CD4-positive, alpha-beta T cell treated with Interleukin-17A for 4 hours (primary cell): ENCODE results near the gene WWP2.
A peak's percentile ranks its signal among the peaks of the same experiment; 100 is the strongest.
"Not testable (repeated sequence)": the region's sequence is repeated elsewhere in the genome, so short reads cannot be mapped to it uniquely, and the experiment has no call there.

Source experiments
- DNase-seq: peaks from one replicate; pipeline ENCODE4 v3.0.0-alpha.2; 2020; ENCODE audit warnings: mixed read lengths

The WWP2 gene

DNA sequence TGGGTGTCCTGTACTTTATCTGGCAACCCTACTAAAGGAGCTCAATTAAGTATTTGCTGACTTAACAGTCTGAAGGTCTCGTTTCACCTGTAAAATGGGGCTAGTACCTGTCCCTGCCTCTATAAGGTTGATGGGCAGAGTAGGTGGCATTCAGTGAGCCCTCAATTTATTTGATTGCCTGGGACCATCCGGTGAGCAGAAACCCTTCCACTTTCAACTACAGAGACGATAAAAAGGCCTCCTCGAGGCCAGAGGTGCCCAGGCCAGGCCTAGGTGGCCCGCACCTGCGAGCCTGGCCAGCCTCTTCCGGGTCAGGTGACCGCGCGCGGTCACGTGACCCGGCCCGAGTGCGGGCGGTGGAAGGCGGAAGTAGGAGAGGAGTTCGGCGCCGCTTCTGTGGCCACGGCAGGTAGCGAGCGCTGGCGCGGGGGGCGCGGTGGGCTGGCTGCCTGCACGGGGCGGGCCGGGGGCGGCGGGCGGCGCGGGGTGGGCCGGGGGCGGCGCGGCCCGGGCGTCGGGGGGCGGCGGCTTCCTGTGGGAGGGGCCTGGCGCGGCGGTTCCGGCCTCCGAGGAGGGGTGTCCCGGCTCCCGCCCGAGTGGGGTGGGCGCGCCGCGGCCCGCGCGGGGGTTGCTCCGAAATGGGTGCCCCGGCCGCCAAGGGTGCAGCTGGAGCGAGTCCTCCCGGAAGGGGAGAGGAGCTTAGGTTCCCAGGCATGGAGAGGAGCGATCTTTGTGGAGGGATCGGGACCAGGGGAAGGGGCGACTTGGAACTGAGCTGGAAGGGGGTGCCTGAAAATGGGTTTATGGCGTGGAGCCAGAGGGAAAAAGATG lies at the start of gene WWP2:
Gene WWP2 (plus strand): TSS at position 350 of the 831 bp plus-strand sequence. CDS start 24,679 bp downstream, outside the sequence.
- DNase-seq, result peak; percentile 83

DNA sequence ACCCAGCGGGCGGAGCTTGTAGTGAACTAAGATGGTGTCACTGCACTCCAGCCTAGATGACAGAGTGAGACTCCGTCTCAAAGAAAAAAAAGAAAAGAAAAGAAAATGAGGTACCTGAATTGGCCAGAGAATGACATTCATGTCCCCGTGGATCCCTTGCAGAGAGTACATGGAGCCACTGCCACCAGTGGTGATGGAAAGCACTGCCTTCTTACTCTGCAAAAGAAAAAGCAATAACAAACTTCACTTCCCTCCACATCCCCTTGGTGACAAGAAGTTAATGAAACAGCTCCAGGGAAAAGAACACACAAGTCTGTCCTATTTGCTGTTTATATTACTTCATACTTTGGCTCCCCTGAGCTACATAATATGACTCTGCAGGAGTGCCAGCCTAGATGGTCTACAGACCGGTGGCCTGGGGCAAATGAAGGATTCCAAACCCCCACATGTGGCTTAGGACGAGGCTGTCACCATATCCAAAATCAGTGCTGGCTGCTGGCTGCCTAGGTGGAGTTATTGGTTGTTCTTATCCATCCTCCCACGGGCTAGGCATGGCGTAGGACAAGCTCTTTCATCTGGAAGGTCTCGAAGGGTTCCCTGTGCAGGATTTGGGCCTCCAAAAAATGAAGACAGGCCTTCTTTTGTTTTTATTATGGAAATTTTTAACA lies 49.1 kb upstream of the WWP2 start:
- DNase-seq, result no peak

DNA sequence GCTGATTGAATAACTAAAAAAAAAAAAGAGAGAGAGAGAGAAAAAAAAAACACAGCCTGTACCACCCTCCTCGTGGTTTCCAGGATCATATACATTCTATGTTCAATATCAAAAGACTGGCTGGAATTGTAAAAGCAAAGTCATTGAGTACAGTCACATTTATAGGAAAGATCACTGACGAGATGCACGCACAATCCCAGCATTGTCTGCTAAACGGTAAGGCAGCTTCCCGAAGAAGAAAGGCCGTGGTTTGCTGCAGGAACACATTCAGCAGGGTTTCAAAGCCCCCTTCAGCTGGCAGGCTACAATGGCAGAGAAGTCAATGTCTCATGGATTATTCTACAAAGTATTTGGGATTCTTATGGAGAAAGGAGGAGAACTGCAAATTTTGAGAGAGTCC lies 45.1 kb upstream of the WWP2 start:
- DNase-seq, result no peak

DNA sequence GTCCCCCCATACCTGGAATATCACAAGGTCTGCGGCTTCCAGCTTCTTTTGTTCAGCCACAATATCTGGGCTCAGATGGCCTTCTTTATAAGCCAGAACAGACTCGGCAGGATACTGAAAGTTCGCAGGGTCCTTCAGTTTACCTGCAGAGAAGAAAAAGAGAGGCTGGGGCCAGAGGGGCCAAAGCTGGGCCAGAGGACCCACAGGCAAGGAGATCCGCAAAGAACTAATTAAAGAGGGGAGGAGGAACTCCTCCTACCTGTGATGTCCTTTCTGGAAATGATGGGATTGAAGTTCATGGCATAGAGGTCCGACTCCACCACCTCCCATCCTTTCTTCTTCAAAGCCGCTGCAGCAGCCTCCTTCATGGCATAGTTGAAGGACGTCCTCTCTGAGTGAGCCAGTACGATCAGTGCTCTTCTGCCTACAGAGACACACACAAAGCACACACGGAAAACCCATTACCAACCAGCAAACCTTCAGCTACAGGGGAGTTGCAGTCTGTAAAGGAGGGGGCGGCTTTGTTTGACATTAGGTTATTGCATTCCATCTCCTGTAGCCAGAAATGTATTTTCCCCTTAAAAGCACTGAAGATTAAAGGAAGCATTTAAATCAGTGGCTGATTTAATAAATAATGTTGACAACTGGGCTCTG lies 43.9 kb upstream of the WWP2 start:
- no peak for DNase-seq

DNA sequence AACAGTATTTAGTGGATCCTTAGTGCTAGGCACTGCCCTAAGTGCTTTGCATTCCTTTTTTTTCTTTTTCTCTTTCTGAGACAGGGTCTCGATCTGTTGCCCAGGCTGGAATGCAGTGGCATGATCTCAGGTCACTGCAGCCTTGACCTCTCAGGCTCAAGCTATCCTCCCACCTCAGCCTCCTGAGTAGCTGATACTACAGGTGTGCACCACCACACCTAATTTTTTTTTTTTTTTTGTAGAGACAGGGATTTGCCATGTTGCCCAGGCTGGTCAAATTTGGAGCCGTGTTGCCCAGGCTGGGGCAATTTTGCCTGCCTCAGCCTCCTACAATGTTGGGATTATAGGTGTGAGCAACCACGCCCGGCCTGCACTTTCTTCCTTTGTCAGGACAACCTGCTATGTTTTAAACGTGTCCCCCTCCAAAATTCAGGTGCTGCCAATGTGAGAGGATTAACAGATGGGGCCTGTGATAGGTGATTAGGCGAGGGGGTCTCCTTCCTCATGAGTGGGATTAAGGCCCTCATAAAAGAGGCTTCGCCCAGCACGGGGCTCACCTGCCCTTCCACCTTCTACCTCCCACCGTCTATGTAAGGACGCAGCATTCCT lies 41.2 kb upstream of the WWP2 start:
- no peak for DNase-seq

DNA sequence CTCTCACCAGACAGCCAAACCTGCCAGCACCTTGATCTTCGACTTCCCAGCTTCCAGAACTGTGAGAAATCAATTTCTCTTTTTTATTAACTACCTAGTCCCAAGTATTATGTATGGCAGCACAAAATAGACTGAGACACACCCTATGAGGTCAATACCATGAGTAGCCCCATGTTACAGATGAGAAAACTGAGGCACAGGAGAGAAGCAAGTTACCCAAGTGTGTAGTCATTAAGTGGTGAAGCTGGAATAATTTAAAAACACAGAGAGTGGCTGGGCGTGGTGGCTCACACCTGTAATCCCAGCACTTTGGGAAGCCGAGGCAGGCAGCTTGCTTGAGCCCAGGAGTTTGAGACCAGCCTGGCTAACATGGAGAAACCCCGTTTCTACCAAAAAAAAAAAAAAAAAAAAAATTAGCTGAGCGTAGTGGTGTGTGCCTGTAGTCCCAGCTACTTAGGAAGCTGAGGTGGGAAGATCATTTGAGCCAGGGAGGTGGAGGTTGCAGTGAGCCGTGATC lies 40.6 kb upstream of the WWP2 start:
- no peak for DNase-seq

DNA sequence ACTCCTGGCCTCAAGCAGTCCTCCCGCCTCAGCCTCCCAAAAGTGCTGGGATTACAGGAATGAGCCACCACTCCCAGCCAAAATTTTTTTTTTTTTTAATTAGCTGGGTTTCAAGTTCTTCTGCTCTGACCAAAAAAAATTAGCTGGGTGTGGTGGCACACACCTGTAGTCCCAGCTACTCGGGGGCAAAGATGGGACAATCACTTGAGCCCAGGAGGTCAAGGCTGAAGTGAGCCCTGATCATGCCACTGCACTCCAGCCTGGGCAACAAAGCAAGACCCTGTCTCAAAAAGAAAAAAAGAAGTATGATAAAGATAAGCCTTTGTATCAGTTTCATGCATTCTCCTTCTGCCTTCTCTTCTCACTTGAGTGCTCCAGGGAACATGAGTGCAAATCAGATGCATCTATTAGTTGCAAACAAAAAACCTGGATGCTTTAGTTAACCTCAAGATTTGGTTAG lies 37.7 kb upstream of the WWP2 start:
- DNase-seq, result no peak

DNA sequence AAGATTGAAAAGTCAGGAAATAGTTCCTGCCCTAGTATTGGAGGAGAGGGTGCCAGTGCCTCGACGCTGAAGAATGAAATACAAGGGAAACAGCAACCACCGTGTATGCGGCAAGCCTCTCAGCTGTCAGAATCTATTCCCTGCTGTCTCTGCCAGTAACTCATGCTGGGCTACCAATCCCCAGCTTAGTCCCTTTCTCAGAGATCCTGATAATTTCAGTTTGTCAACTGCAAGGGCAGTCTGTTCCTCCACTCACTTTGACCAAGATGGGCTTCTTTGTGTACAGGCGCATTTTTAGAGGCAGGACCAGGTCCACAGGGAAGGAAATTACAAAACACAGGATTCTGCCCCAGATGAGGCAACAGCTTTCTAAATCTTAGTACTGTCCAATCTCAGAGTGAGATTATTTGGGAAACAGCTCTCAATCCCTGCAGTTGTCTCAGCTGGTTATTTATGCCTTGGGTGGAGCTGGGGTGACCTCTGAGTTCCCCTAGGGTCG lies 37.1 kb upstream of the WWP2 start:
- no peak for DNase-seq

DNA sequence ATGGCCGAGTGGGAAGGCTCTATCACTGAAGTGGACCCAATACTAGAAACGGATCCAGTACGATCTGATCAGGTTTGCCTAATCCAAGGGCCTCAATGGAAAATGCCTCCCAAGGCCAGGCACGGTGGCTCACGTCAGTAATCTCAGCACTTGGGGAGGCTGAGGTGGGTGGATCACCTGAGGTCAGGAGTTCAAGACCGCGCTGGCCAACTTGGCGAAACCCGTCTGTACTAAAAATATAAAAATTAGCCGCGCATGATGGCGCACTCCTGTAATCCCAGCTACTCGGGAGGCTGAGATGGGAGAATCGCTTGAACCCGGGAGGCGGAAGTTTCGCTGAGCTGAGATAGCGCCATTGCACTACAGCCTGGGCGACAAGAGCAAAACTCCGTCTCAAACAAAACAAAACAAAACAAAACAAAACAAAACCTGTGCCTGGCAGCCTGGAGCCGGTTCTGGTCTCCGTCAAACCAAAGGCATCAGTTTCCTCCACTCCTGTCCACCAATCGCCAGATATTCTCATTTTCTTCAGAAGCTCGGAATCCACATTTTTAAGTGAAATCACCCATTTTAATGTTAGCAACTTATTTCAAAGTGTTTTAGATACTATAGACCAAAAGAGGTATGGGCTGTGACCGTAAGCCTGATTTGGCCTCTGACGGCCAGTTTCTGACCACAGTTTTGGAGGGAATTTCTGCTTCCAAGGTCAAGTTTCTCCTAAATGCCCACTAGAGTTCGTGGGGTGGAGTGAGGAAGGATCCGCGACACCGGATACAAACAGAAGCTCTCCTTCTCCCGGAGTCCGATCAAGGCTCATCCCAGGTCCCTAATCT lies 36.4 kb upstream of the WWP2 start:
- no peak for DNase-seq

DNA sequence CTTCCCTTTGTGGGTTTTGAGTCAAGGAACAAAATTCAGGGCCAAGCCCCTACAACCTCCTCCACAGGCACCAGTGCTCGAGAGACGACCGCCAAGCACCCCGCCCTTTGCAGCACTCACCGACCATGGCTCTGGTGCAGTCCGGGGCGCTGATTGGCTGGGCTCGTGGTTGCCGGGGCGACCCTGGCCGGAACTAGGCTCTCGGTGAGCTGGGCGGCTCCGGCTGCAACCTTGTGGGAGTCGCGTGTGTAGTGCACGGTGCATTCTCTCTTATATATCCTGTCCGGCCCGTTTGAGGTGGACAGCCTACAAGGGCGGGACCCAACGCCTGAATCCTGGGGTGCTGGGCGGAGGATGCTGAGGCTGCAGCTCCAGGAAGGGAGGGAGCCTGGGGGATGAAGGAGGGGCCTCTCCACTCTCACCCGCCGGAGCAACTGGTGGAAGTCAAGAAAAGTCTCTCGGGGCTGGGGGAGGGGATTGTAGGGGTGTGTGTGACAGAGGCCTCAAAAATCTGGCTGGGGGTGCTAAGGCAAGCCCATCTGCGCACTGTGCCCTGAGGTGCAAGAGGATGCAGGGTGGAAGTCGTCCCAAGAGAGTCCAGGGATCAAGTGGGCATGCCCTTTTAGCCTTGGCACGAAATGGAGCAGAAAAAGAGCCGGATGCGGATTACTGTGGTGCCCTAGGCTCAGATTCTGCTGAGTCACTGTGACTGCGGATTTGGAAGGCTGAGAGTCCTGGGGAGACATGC lies 35.6 kb upstream of the WWP2 start, which contains the start of gene NQO1:
Gene NQO1 (minus strand): TSS at position 248 of the 748 bp plus-strand sequence. CDS start 121 bp downstream, at position 127.
- peak; percentile 90 for DNase-seq

DNA sequence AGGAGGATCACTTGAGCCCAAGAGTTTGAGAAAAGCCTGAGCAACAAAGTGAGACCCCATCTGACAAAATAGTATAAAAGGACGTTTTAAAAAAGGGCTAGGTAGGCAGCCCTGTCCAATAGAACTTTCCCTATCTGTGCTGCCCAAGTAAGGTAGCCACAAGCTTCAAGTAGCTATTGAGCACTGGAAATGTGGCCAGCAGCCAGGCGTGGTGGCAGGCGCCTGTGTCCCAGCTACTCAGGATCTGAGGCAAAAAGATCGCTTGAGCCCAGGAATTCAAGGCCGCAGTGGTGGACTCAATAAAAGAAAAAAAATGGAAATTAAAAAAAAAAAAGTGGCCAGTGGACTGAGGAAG lies 34.2 kb upstream of the WWP2 start:
- DNase-seq, result no peak

DNA sequence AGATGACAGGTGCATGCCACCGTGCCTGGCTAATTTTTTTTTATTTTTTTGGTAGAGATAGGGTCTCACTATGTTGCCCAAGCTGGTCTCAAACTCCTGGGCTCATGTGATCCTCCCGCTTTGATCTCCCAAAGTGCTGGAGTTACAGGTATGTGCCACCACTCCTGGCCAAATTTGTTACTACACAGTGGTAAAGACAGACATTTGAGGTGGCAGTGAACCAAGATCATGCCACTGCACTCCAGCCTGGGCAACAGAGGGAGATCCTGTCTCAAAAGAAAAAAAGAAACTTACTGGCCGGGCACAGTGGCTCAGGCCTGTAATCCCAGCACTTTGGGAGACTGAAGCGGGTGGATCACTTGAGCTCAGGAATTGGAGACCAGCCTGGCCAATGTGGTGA lies 33.1 kb upstream of the WWP2 start:
- not testable (repeated sequence) for DNase-seq

DNA sequence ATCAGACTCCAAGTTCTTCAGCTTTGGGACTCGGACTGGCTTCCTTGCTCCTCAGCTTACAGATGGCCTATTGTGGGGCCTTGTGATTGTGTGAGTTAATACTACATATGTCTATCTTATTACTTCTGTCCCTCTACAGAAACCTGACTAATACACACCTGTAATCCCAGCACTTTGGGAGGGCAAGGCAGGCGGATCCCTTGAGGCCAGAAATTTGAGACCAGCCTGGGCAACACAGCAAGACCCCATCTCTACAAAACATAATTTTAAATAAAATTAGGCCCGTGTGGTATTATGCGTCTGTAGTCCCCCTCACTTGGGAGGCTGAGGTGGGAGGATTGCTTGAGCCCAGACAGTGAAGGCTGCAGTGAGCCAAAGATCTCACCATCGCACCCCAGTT lies 30.9 kb upstream of the WWP2 start:
- DNase-seq, result not testable (repeated sequence)

DNA sequence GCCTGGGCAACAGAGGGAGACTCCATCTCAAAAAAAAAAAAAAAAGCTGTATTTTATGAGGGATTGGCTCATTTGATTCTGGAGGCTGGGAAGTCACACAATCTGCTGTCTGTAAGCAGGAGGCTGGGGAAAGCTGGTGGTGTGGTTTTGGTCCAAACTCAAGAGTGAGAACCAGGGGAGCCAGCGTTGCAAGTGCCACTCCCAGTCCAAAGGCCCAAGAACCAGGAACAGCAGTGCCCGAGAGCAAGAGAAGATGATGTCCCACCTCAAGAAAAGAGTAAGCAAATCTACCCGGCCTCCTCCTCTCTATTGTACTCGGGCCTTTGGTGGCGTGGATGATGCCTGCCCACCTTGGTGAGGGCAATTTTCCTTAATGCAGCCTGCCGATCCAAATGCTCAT lies 30.0 kb upstream of the WWP2 start:
- no peak for DNase-seq

DNA sequence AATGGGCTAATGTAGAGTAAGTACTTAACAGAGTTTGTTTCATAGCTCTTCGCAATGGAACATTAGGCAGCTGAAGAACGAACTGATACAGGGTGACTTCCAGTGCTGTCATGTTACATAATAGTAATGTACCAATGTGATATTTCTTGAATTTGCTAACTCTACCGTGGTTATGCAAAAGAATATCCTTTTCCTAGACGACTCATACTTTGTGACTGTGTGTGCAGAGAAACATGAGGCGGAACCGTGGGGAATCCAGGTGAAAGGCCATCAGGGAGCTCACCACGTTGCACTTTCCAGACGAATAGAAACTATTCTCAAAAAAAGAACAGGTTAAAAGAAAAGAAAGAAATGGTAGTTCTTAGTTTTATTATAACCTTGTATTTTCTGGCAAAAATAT lies 20.6 kb upstream of the WWP2 start:
- no peak for DNase-seq

DNA sequence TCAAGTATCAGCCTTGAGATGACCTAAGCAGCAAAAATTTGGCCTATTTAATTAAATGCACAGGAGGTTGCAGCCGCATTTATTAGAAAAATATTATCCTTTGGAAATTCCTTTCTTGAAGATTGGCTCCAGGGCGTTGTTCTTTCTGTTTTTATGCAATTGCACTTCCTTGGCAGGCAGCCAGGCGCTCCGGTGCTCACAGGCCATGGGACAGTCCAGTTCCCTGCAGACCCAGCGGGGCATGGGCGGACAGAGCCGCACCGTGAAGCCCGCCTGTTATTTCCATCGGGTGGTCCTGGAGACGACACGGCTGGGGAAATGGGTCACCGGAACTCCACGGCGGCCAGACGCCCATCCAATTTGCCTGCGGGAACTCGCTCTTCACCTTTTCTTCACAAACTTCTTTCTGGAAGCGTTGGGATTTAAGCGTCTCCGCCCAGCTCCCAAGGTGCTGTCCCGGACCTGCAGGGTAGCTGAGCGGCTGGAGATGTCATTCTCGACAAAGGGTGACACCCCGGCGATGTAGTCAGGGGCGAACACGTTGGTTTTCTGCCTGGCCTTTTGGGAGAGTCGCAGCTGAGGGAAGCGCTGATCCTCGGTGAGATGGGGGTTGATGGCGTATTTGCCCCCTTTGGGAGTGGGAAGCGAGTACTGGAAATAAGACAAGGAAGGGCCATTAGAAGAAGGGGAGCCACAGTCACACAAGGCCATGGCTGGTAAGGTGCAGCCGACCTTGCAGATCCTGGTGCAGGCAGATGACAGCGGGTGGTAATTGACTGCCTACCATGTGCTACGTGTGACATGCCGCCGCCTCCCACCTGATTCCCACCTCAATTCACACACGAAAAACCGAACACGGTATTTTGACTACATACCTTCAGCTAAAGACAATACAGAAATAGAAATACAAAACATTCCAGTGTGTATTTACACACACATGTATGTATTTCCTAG lies 19.9 kb upstream of the WWP2 start:
- DNase-seq, result no peak

DNA sequence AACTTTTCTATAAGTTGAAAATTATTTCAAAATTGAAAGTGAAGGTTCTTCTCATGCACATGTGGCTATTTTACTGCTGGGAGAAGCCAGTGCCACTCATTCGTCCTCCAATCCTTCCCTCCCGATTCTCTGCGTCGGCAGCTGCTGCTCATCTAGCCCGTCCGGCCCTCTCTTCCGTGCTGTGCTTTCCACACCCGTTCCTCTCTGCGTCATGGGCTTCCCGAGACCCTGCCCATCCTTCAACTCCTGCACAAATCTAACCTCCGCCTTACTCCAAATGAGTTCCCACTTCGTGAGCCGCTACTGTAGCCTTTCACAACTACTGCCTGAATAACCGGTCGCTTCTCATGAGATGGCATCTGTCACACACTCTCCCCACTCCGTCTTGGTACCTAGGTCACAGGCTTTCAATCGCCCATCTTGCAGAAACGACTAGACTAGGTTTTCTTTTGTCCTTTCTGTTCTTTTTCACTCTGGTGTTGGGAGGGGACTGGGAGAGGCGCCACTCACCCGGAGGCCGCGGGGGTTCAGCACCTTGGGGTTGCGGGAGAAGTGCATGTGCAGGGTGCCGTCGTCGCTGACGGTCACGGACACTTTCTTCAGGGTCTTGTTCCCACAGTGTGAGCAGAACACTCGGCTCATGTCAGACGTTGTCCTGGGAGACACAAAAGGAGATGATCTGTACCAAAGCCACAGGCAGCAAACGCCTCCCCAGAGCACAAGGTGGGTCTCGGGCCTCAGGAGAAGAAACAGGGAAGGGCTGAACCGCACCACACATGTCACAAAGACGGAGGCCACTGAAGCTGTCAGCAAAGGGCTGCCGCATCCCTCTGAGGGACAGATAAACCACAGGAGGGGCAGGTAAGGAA lies 17.5 kb upstream of the WWP2 start:
- DNase-seq, result no peak

DNA sequence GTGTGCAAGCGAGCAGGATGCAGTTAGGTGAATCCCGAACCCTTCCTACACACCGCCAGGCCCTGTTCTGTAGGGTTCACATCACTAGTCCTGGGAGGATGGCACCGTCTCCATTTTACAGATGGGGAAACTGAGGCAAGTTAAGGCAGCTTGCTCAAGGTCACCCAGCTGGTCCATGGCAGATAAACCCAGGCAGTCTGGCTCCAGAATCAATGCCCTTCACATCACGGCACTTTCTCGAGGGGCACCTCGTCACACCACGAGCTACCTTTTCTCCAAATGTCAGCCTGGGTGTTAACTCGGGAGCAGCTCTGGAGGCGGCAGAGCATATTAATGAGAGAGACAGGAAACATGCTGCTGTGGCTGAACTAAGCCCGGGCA lies 16.9 kb upstream of the WWP2 start:
- no peak for DNase-seq

DNA sequence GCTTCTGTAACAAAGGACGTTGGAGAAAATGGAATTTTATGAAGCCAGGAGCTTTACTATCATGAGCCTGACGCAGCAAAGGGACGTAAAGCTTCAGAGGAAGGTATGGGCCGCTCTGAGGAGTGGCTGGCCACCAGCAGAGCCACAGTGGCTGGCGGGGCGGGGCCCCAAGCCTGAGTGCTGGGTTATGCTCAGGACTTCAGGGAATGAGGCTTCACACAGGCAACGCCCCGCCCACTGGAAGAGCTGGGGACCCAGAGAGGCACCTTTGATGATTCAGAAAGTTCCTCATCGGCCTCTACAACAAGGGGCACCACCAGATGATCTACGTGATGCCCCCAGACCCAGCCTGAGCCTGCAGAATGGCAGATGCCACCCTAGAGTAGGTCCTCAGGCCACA lies 16.2 kb upstream of the WWP2 start:
- no peak for DNase-seq
